ENCODE measurements around the gene SGK1.
A peak's percentile ranks its signal among the peaks of the same experiment; 100 is the strongest.

The SGK1 gene

GRCh38 chr6:134178161-134179044 is 139.5 kb downstream of the SGK1 start:
- FAIRE-seq (peak; percentile 36), DNase-seq (ENCODE audit: insufficient read length, low spot score) (peak; percentile 54)
- TF ChIP-seq POLR2A (IDR thresholded peaks at IDR 0.05; ENCODE audit: low read depth, low read length), result no peak

- DNase-seq (ENCODE audit: insufficient read length, low spot score), result no peak
Observed at GRCh38 chr6:134177753-134178160, 140.2 kb downstream of the SGK1 start.

GRCh38 chr6:134177236-134177635 is 140.7 kb downstream of the SGK1 start:
- no peak for TF ChIP-seq POLR2A (IDR thresholded peaks at IDR 0.05; ENCODE audit: low read depth, low read length)
- DNase-seq (ENCODE audit: insufficient read length, low spot score), result no peak
- FAIRE-seq, result no peak

More at GRCh38 chr6:134177753-134178160, 140.2 kb downstream of the SGK1 start:
- no peak for TF ChIP-seq POLR2A (IDR thresholded peaks at IDR 0.05; ENCODE audit: low read depth, low read length)
- no peak for FAIRE-seq

- no peak for FAIRE-seq
- TF ChIP-seq POLR2A (IDR thresholded peaks at IDR 0.05; ENCODE audit: low read depth, low read length), result no peak
- DNase-seq (ENCODE audit: insufficient read length, low spot score), result no peak
Observed at GRCh38 chr6:134176264-134176975, 141.5 kb downstream of the SGK1 start.

- DNase-seq (ENCODE audit: insufficient read length, low spot score), result no peak
- peak; percentile 33; the same call in 1 of the 2 replicates for TF ChIP-seq POLR2A (IDR thresholded peaks at IDR 0.05; ENCODE audit: low read depth, low read length)
- no peak for FAIRE-seq
Observed at GRCh38 chr6:134175532-134176263, 142.2 kb downstream of the SGK1 start.

GRCh38 chr6:134174672-134175531 is 143.0 kb downstream of the SGK1 start:
- DNase-seq (ENCODE audit: insufficient read length, low spot score), result peak; percentile 54

GRCh38 chr6:134173936-134174671 is 143.8 kb downstream of the SGK1 start:
- no peak for TF ChIP-seq POLR2A (IDR thresholded peaks at IDR 0.05; ENCODE audit: low read depth, low read length)
- DNase-seq (ENCODE audit: insufficient read length, low spot score), result no peak
- FAIRE-seq, result no peak

More at GRCh38 chr6:134174672-134175531, 143.0 kb downstream of the SGK1 start:
- peak; percentile 99 for TF ChIP-seq POLR2A (IDR thresholded peaks at IDR 0.05; ENCODE audit: low read depth, low read length)
- no peak for FAIRE-seq

GRCh38 chr6:134173366-134173725 is 144.6 kb downstream of the SGK1 start:
- DNase-seq (ENCODE audit: insufficient read length, low spot score) (no peak), FAIRE-seq (no peak)
- no peak for TF ChIP-seq POLR2A (IDR thresholded peaks at IDR 0.05; ENCODE audit: low read depth, low read length)

GRCh38 chr6:134172706-134173365 is 145.1 kb downstream of the SGK1 start:
- no peak for TF ChIP-seq POLR2A (IDR thresholded peaks at IDR 0.05; ENCODE audit: low read depth, low read length)
- FAIRE-seq (no peak), DNase-seq (ENCODE audit: insufficient read length, low spot score) (no peak)

- no peak for TF ChIP-seq POLR2A (IDR thresholded peaks at IDR 0.05; ENCODE audit: low read depth, low read length)
- FAIRE-seq (no peak), DNase-seq (ENCODE audit: insufficient read length, low spot score) (no peak)
Observed at GRCh38 chr6:134172020-134172705, 145.7 kb downstream of the SGK1 start.

GRCh38 chr6:134171517-134171916 is 146.4 kb downstream of the SGK1 start:
- no peak for TF ChIP-seq POLR2A (IDR thresholded peaks at IDR 0.05; ENCODE audit: low read depth, low read length)
- FAIRE-seq, result no peak
- DNase-seq (ENCODE audit: insufficient read length, low spot score), result no peak

Data from H54 (cell line).